Measurements from ENCODE around the gene SAMSN1.

Gene SAMSN1

GRCh38 chr21:14484188-14485009, 61.7 kb downstream of the SAMSN1 start:
- no peak for DNase-seq (ENCODE audit: low spot score)

GRCh38 chr21:14483296-14483695, 62.8 kb downstream of the SAMSN1 start:
- no peak for DNase-seq (ENCODE audit: low spot score)

GRCh38 chr21:14482165-14482564, 64.0 kb downstream of the SAMSN1 start:
- no peak for DNase-seq (ENCODE audit: low spot score)

- DNase-seq (ENCODE audit: low spot score): peak; percentile 16
Observed at GRCh38 chr21:14480411-14481031, 65.6 kb downstream of the SAMSN1 start.

GRCh38 chr21:14479241-14479786, 66.8 kb downstream of the SAMSN1 start:
- DNase-seq (ENCODE audit: low spot score): no peak

GRCh38 chr21:14477841-14478240, 68.3 kb downstream of the SAMSN1 start:
- DNase-seq (ENCODE audit: low spot score): no peak

- no peak for DNase-seq (ENCODE audit: low spot score)
Observed at GRCh38 chr21:14477133-14477532, 69.0 kb downstream of the SAMSN1 start.

GRCh38 chr21:14474995-14475394, 71.1 kb downstream of the SAMSN1 start:
- DNase-seq (ENCODE audit: low spot score): no peak

- no peak for DNase-seq (ENCODE audit: low spot score)
Observed at GRCh38 chr21:14469641-14470040, 76.5 kb downstream of the SAMSN1 start.

- no peak for DNase-seq (ENCODE audit: low spot score)
Observed at GRCh38 chr21:14466715-14467114, 79.4 kb downstream of the SAMSN1 start.

- DNase-seq (ENCODE audit: low spot score): no peak
Observed at GRCh38 chr21:14457762-14458161, 88.4 kb downstream of the SAMSN1 start.

- DNase-seq (ENCODE audit: low spot score): no peak
Observed at GRCh38 chr21:14456911-14457310, 89.2 kb downstream of the SAMSN1 start.

- no peak for DNase-seq (ENCODE audit: low spot score)
Observed at GRCh38 chr21:14454016-14455009, 91.8 kb downstream of the SAMSN1 start.

- DNase-seq (ENCODE audit: low spot score): no peak
Observed at GRCh38 chr21:14453339-14454015, 92.6 kb downstream of the SAMSN1 start.

GRCh38 chr21:14452727-14453241, 93.3 kb downstream of the SAMSN1 start:
- DNase-seq (ENCODE audit: low spot score): no peak

- no peak for DNase-seq (ENCODE audit: low spot score)
Observed at GRCh38 chr21:14452031-14452726, 93.9 kb downstream of the SAMSN1 start.

GRCh38 chr21:14451546-14451945, 94.6 kb downstream of the SAMSN1 start:
- no peak for DNase-seq (ENCODE audit: low spot score)

GRCh38 chr21:14448784-14449183, 97.3 kb downstream of the SAMSN1 start:
- no peak for DNase-seq (ENCODE audit: low spot score)

GRCh38 chr21:14438211-14438610, 107.9 kb downstream of the SAMSN1 start:
- DNase-seq (ENCODE audit: low spot score): no peak

GRCh38 chr21:14435423-14435822, 110.7 kb downstream of the SAMSN1 start:
- no peak for DNase-seq (ENCODE audit: low spot score)

All from kidney capillary endothelial cell (primary cell).